ENCODE measurements around the gene PIGS.

The PIGS gene

GRCh38 chr17:28505986-28506665, 65.2 kb downstream of the PIGS start, which contains the start of gene FOXN1:
Gene FOXN1, plus strand, starts transcription at chr17:28506348. Its CDS starts 17,622 bp downstream, at chr17:28523970.
- no peak for DNase-seq

- DNase-seq = no peak
These were observed 67.9 kb downstream of the PIGS start for GRCh38 chr17:28503420-28503819.

Measured in activated gamma-delta T cell (primary cell).